H1 (cell line): ENCODE data around the gene ARHGDIB. TPM values are rescaled to one million over a fixed set of nuclear protein-coding genes. Genes with fewer than 3 reads are reported as not detected.

Experiments
- CTCF ChIA-PET: fragments of 300-600 bp; sonication (Branson Sonifier 250); formaldehyde crosslinking; loops from one replicate; lab custom pipeline; 2021; ENCODE audit not compliant: partially characterized antibody; lab: Charles Lee
- POLR2A ChIA-PET: fragments of 300-600 bp; sonication (Branson Sonifier 250); formaldehyde crosslinking; loops from one replicate; lab custom pipeline; 2021; ENCODE audit warnings: inconsistent platforms; ENCODE audit not compliant: partially characterized antibody; lab: Charles Lee
- DNase-seq, 2 experiments: peaks; one replicate each; pipeline versions ENCODE4 v3.0.0 to v3.0.0-alpha.2; 2010 to 2022; ENCODE audit warnings: low spot score in 2 of 2, low read depth in 1 of 2, mixed read lengths in 1 of 2
- FAIRE-seq: peaks from 2 replicates; lab custom pipeline; 2011; peaks lifted over from hg19 to GRCh38; lab: Jason Lieb, UNC
- H2AFZ ChIP-seq: 2 replicates; pipeline ENCODE4 v1.8.1; 2012; ENCODE audit warnings: low read length, inconsistent platforms
- H2AK5ac ChIP-seq: 2 replicates; pipeline ENCODE4 v1.6.1; 2013; ENCODE audit warnings: low read depth, low read length
- H2BK120ac ChIP-seq: replicated peaks from 2 replicates; pipeline ENCODE3; 2013; ENCODE audit warnings: low read depth, low read length, inconsistent platforms
- H2BK12ac ChIP-seq: 2 replicates; pipeline ENCODE4 v1.6.1; 2013; ENCODE audit warnings: low read depth, low read length
- H2BK15ac ChIP-seq: 2 replicates; pipeline ENCODE4 v1.6.1; 2013; ENCODE audit warnings: low read length
- H2BK20ac ChIP-seq: 2 replicates; pipeline ENCODE4 v1.6.1; 2013; ENCODE audit warnings: low read length
- H2BK5ac ChIP-seq: 2 replicates; pipeline ENCODE4 v1.6.1; 2013; ENCODE audit warnings: low read depth, low read length
- H3K14ac ChIP-seq: 2 replicates; pipeline ENCODE4 v1.6.1; 2013; ENCODE audit warnings: inconsistent platforms; ENCODE audit not compliant: insufficient read length
- H3K18ac ChIP-seq: 2 replicates; pipeline ENCODE4 v1.6.1; 2013; ENCODE audit warnings: low read length; ENCODE audit errors: extremely low read depth
- H3K23ac ChIP-seq: 2 replicates; pipeline ENCODE4 v1.6.1; 2013; ENCODE audit warnings: inconsistent platforms; ENCODE audit not compliant: insufficient read length
- H3K23me2 ChIP-seq: 2 replicates; pipeline ENCODE4 v1.6.1; 2013; ENCODE audit warnings: low read depth, low read length
- H3K27ac ChIP-seq: 2 replicates; pipeline ENCODE4 v1.6.1; 2011; ENCODE audit warnings: low read depth, low read length, inconsistent platforms
- H3K27me3 ChIP-seq, 4 experiments: replicated peaks in 1 of 4; 1 replicate in 1 of 4; 2 replicates in 3 of 4; pipeline versions ENCODE4 v1.6.1 to v1.8.1; 2011 to 2013; ENCODE audit warnings: low read length in 3 of 4, mild to moderate bottlenecking in 3 of 4, inconsistent platforms in 2 of 4, mixed read lengths in 2 of 4, moderate library complexity in 1 of 4; ENCODE audit not compliant: control insufficient read depth in 3 of 4, insufficient read depth in 3 of 4; ENCODE audit errors: extremely low read depth in 1 of 4
- H3K36me3 ChIP-seq, 4 experiments: 2 replicates each; pipeline versions ENCODE4 v1.6.1 to v1.8.1; 2011 to 2013; ENCODE audit warnings: mild to moderate bottlenecking in 4 of 4, low read length in 3 of 4, moderate library complexity in 2 of 4, control low read depth in 1 of 4, inconsistent platforms in 1 of 4; ENCODE audit not compliant: insufficient read depth in 4 of 4, control insufficient read depth in 2 of 4
- H3K4ac ChIP-seq: replicated peaks from 2 replicates; pipeline ENCODE3; 2013; ENCODE audit warnings: low read length, low read depth, mixed read lengths, inconsistent platforms; ENCODE audit not compliant: insufficient read length
- H3K4me1 ChIP-seq, 4 experiments: replicated peaks in 1 of 4; 1 replicate in 1 of 4; 2 replicates in 3 of 4; pipeline versions ENCODE4 v1.6.1 to v1.8.1; 2011 to 2013; ENCODE audit warnings: low read length in 3 of 4, inconsistent platforms in 2 of 4, mixed read lengths in 1 of 4; ENCODE audit not compliant: insufficient read depth in 4 of 4, control insufficient read depth in 3 of 4
- H3K4me2 ChIP-seq, 2 experiments: 2 replicates each; pipeline versions ENCODE4 v1.6.1 to v1.8.1; 2011 to 2013; ENCODE audit warnings: low read depth in 2 of 2, low read length in 2 of 2, control low read depth in 1 of 2, inconsistent platforms in 1 of 2, mild to moderate bottlenecking in 1 of 2; ENCODE audit not compliant: insufficient read depth in 1 of 2
- H3K4me3 ChIP-seq, 4 experiments: fragments of 200-600, 300-600 bp in 1 of 4; sonication (generic), shearing (Covaris generic), sonication (Bioruptor Twin) in 1 of 4; 2 replicates each; pipeline versions ENCODE4 v1.5.1 to v1.8.1; 2011 to 2016; ENCODE audit warnings: low read length in 4 of 4, low read depth in 3 of 4, control low read depth in 2 of 4, inconsistent platforms in 2 of 4, mild to moderate bottlenecking in 2 of 4, mixed read lengths in 1 of 4, moderate library complexity in 1 of 4; ENCODE audit not compliant: insufficient read depth in 2 of 4; ENCODE audit errors: extremely low read depth in 1 of 4
- H3K56ac ChIP-seq: replicated peaks from 2 replicates; pipeline ENCODE3; 2013; ENCODE audit warnings: low read depth, mild to moderate bottlenecking, mixed read lengths, low read length, inconsistent platforms; ENCODE audit not compliant: insufficient read length
- H3K79me1 ChIP-seq: 2 replicates; pipeline ENCODE4 v1.6.1; 2013; ENCODE audit warnings: low read depth, low read length, control low read depth
- H3K79me2 ChIP-seq, 2 experiments: 2 replicates each; pipeline versions ENCODE4 v1.6.1 to v1.8.1; 2012 to 2013; ENCODE audit warnings: low read length in 2 of 2, mild to moderate bottlenecking in 2 of 2, inconsistent platforms in 1 of 2; ENCODE audit not compliant: insufficient read depth in 2 of 2, control insufficient read depth in 1 of 2
- H3K9ac ChIP-seq, 4 experiments: replicated peaks in 1 of 4; 1 replicate in 1 of 4; 2 replicates in 3 of 4; pipeline versions ENCODE4 v1.6.1 to v1.8.1; 2011 to 2013; ENCODE audit warnings: low read depth in 3 of 4, low read length in 3 of 4, control low read depth in 2 of 4, mild to moderate bottlenecking in 2 of 4, moderate library complexity in 2 of 4, inconsistent platforms in 1 of 4; ENCODE audit errors: extremely low read depth in 1 of 4
- H3K9me3 ChIP-seq, 2 experiments: 2 replicates each; pipeline versions ENCODE4 v1.6.1 to v1.8.1; 2012 to 2013; ENCODE audit warnings: mild to moderate bottlenecking in 2 of 2, moderate library complexity in 2 of 2, control low read depth in 1 of 2, inconsistent platforms in 1 of 2, low read depth in 1 of 2, low read length in 1 of 2, mixed read lengths in 1 of 2; ENCODE audit not compliant: insufficient read depth in 2 of 2
- H4K20me1 ChIP-seq, 2 experiments: replicated peaks in 1 of 2; 2 replicates each; pipeline versions ENCODE3 to v1.8.1; 2011 to 2013; ENCODE audit warnings: inconsistent platforms in 2 of 2, low read length in 2 of 2, mild to moderate bottlenecking in 1 of 2; ENCODE audit not compliant: insufficient read depth in 2 of 2, control insufficient read depth in 1 of 2
- H4K5ac ChIP-seq: 2 replicates; pipeline ENCODE4 v1.6.1; 2013; ENCODE audit warnings: low read length, low read depth, mixed read lengths, inconsistent platforms; ENCODE audit not compliant: insufficient read length
- H4K8ac ChIP-seq: 2 replicates; pipeline ENCODE4 v1.8.0; 2013; ENCODE audit warnings: mild to moderate bottlenecking, moderate library complexity, low read length, inconsistent platforms; ENCODE audit not compliant: insufficient read depth; ENCODE audit errors: extremely low read depth
- H4K91ac ChIP-seq: replicated peaks from 2 replicates; pipeline ENCODE3; 2013; ENCODE audit warnings: low read length, mixed read lengths, inconsistent platforms; ENCODE audit not compliant: insufficient read length
- RFX5 ChIP-seq: IDR thresholded peaks from 2 replicates; pipeline ENCODE4 v1.6.1; 2011; ENCODE audit warnings: low read depth, low read length, improper control_type of control experiment, borderline replicate concordance
- SIRT6 ChIP-seq: IDR thresholded peaks from one replicate; pipeline ENCODE4 v1.7.1; 2012; ENCODE audit warnings: low read length, inconsistent platforms
- WGBS, 2 experiments: shearing (Covaris generic) in 1 of 2; methylation state at CpG; one replicate each; pipeline versions ENCODE4 v1.1.6 to v1.1.7; 2013 to 2015; ENCODE audit warnings: low lambda C conversion rate in 2 of 2, mixed read lengths in 2 of 2, inconsistent platforms in 1 of 2, low coverage in 1 of 2, missing lambda C conversion rate in 1 of 2; ENCODE audit not compliant: insufficient replicate concordance in 2 of 2, insufficient coverage in 1 of 2, insufficient read length in 1 of 2; ENCODE audit errors: extremely low coverage in 1 of 2, missing lambda C conversion rate in 1 of 2; 5-methylcytosine and 5-hydroxymethylcytosine counted together
- polyA plus RNA-seq, 7 experiments: library from polyadenylated mRNA; depleted of rRNA in 3 of 7; stranded (reverse) in 5 of 7; unstranded in 2 of 7; fragments of >200 nt in 5 of 7; fragments of 200-250 nt in 2 of 7; gene quantifications; 1 replicate in 5 of 7; 2 replicates in 1 of 7; 4 replicates in 1 of 7; pipeline versions ENCODE4 v1.2.1 to v1.2.3, GENCODE V29; 2011 to 2013; ENCODE audit warnings: missing spikeins in 2 of 7, mixed read lengths in 2 of 7
- total RNA-seq: library from RNA; stranded (reverse); fragmentation: NEBNext Ultra II Directional; extraction: Animal tissue kit (Norgen Biotek cat#: 25700); gene quantifications from 2 replicates; pipeline ENCODE4 v1.2.1, GENCODE V29; 2021
- TF ChIP-seq, protein P1 (sequence below): IDR thresholded peaks from 2 replicates; pipeline ENCODE4 v1.6.1; 2011; ENCODE audit warnings: low read length, improper control_type of control experiment

ARHGDIB gene
- total and polyA plus RNA-seq, 2 of the 8 experiments (the other 6 are each of a cell fraction or from before 2014, with no cell fraction given): 0.82 to 1.3 TPM

GRCh38 chr12:14953752-14954151 is 7.6 kb downstream of the ARHGDIB start:
- Histone ChIP-seq H3K79me1 (no peaks in the 10 kb centered on the region), H3K9ac (no peak overlapping the region), H3K27me3 (no peaks in the 10 kb centered on the region), H2AK5ac (no peak overlapping the region), H3K9me3 (no peaks in the 10 kb centered on the region), H3K79me2 (no peaks in the 10 kb centered on the region), H3K14ac (no peak overlapping the region), H2AFZ (no peak overlapping the region), H3K4ac (no peak overlapping the region), H4K20me1 (no peaks in the 10 kb centered on the region), H4K91ac (no peak overlapping the region), H2BK12ac (no peak overlapping the region), H3K56ac (no peak overlapping the region), H2BK15ac (no peak overlapping the region), H3K18ac (no peak overlapping the region), H3K4me2 (no peak overlapping the region), H3K23me2 (no peaks in the 10 kb centered on the region), H3K27ac (no peak overlapping the region), H3K4me1 (peaks cover 0 to under 1% (median 0%) of the 10 kb centered on the region in 4 experiments; a peak in 1 of 7 replicates), H4K8ac (no peak overlapping the region), H3K36me3 (no peaks in the 10 kb centered on the region), H2BK120ac (no peak overlapping the region), H4K5ac (no peak overlapping the region), H3K4me3 (no peak overlapping the region), H3K23ac (no peak overlapping the region), H2BK20ac (no peak overlapping the region), H2BK5ac (no peak overlapping the region)
- ChIA-PET POLR2A (no interaction called here), CTCF (interaction anchor here (1.1 kb wide), 1 partner anchor 15 kb away, joined by 4 read pairs; the partner anchor contains the start of gene ERP27)
- TF ChIP-seq RFX5 (no peak), SIRT6 (no peak)
- TF ChIP-seq, protein P1, sequence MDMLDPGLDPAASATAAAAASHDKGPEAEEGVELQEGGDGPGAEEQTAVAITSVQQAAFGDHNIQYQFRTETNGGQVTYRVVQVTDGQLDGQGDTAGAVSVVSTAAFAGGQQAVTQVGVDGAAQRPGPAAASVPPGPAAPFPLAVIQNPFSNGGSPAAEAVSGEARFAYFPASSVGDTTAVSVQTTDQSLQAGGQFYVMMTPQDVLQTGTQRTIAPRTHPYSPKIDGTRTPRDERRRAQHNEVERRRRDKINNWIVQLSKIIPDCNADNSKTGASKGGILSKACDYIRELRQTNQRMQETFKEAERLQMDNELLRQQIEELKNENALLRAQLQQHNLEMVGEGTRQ: no peak
- DNase-seq (no peak), FAIRE-seq (no peak)
- WGBS, 2 experiments: 100% methylated on average over 1 of the region's 1 CpG; no CpG with 5 or more reads in 1 of the 2 experiments
